AG09319 (cell line): Measurements from ENCODE around the gene TMEM108.

Experiments used
- DNase-seq: peaks from one replicate; pipeline ENCODE4 v3.0.0-alpha.2; 2010; ENCODE audit warnings: low read depth; ENCODE audit errors: extremely low read depth
- CTCF ChIP-seq: IDR thresholded peaks from 2 replicates; pipeline ENCODE4 v1.5.1; 2011; ENCODE audit warnings: low read depth, mild to moderate bottlenecking, inconsistent platforms, low read length, moderate library complexity

The TMEM108 gene

GRCh38 chr3:133441867-133442270 is 403.7 kb downstream of the TMEM108 start:
- no peak for TF ChIP-seq CTCF
- no peak for DNase-seq

- TF ChIP-seq CTCF: no peak
- no peak for DNase-seq
Measured at GRCh38 chr3:133442518-133442917, 404.3 kb downstream of the TMEM108 start.

GRCh38 chr3:133443649-133444422 is 405.6 kb downstream of the TMEM108 start:
- DNase-seq: no peak
- no peak for TF ChIP-seq CTCF

GRCh38 chr3:133444423-133444774 is 406.2 kb downstream of the TMEM108 start:
- TF ChIP-seq CTCF: no peak
- no peak for DNase-seq

- no peak for DNase-seq
- no peak for TF ChIP-seq CTCF
Measured at GRCh38 chr3:133445108-133445507, 406.9 kb downstream of the TMEM108 start.
